NCI-H526 treated with DMSO at 0.1 percent for 48 hours (cell line): ENCODE measurements around the gene EGLN1.

ENCODE experiments used
- DNase-seq: peaks from one replicate; lab custom pipeline; 2025; lab: John Stamatoyannopoulos, UW

EGLN1 gene

GRCh38 chr1:231420959-231421545 lies 1.0 kb downstream of the EGLN1 start:
- peak; percentile 39 for DNase-seq

DNA sequence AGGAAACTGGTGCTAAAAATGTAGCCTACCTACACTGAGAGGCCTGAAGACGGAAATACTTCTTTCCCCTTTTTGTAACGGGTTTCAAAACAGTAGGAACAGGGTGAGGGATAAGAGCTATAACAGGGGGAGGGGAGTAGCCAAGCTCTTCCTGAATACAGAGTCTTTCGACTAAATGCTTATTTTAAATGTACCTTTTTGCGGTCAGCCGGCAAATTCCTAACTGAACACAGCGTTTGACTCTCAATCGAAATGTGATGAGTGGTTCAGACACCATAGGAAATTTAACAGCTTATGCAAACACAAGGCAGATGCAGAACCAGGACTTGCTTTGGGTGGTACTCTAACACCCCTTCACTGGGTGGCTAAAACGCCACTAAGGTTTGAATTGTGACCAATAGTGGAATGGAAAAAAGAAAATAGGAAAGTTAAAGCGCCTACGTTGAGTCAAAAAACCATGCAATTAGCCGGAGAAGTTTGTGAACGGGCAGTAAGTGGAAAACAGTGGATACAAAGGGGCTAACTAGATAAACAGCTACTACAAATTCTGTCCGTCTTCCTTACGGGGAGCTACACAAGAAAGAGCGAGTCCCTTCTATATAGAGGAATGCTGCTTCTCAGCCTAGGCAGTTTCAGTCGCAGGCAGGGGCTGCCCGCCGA lies 1.7 kb downstream of the EGLN1 start:
- peak; percentile 34 for DNase-seq

DNA sequence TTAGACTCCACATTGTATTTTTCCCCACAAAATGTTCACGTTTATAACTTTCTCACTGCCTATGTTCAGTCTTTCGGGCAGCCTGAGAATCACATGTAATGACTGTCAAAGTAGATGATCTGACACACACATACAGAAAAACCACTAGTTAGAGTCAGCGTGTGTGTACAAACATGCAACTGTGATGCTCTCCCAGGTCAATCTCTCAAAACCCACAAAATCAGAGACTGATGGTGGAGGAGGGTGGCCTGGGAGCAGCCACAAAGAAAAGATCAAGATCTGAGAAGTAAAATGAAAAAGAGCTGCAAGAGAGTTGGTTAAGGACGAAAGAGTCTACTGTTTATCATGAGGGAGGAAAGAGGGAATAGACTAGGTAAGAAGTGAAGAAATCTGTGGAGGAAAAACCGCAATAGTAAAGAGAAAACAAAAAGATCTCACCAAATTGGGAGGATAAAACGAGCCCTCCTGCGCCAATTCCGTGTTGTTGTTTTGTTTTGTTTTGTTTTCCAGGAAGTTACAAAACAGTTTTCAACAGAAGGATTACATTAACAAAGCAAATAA lies 2.3 kb downstream of the EGLN1 start:
- no peak for DNase-seq

- DNase-seq = no peak
These were observed 2.9 kb downstream of the EGLN1 start for GRCh38 chr1:231419147-231419546.

- DNase-seq = no peak
These were observed 3.4 kb downstream of the EGLN1 start for GRCh38 chr1:231418741-231419107.

- DNase-seq = no peak
These were observed 3.9 kb downstream of the EGLN1 start for GRCh38 chr1:231418101-231418740.

DNA sequence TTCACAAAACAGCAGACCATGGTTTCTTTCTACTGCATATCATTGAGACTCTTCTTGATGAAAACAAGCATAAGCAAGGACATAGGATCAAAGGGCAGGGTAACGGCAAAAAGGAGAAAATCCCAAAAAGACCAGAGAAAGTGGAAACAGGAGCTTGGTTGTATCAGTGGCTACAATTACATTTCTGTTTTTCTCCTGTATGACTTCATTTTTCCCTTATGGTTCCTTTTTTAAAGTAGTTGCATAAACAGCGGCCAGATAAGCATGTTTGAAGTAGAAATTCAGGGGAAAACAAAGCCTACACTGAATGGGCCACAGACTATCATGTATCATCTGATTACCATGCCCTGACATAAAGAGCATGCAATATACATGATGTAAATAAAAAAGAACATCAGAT lies 4.6 kb downstream of the EGLN1 start:
- no peak for DNase-seq

DNA sequence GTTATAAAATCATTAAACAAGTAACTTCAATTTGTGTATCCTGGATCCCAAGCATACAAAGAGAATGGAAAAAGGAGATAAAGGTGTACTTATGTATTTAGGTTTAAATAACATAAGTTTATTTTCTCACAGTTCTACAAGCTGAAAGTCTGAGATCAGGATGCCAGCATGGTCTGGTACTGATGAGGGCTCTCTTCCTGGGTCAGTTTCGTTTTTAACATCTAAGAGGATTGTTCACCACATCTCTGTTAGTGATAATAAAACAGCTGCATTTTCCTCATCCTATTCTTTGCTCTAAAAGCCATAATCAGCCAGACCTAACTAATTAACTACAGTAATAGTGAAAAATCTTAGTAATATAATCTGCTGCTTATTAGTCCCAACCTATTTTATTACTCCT lies 5.2 kb downstream of the EGLN1 start:
- no peak for DNase-seq

- DNase-seq = no peak
These were observed 7.0 kb downstream of the EGLN1 start for GRCh38 chr1:231415018-231415583.

- DNase-seq = no peak
These were observed 7.6 kb downstream of the EGLN1 start for GRCh38 chr1:231414260-231415016.

DNA sequence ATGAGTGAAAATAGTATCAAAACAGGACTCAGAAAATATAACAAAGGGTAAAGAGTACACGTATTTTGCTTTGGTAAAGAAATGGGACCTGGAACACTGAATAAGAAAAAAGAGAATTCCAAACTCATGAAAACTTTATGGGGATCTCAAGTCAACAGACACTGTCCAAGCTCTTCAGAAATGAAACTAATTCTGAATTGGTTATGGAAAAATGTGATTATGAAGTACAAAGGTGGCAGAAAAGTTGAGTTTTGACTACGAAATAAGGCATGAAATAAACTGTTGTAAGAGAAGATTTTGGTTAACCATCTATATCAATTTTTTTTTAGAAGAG lies 8.4 kb downstream of the EGLN1 start:
- DNase-seq = no peak

GRCh38 chr1:231411036-231411531 lies 11.0 kb downstream of the EGLN1 start:
- no peak for DNase-seq

DNA sequence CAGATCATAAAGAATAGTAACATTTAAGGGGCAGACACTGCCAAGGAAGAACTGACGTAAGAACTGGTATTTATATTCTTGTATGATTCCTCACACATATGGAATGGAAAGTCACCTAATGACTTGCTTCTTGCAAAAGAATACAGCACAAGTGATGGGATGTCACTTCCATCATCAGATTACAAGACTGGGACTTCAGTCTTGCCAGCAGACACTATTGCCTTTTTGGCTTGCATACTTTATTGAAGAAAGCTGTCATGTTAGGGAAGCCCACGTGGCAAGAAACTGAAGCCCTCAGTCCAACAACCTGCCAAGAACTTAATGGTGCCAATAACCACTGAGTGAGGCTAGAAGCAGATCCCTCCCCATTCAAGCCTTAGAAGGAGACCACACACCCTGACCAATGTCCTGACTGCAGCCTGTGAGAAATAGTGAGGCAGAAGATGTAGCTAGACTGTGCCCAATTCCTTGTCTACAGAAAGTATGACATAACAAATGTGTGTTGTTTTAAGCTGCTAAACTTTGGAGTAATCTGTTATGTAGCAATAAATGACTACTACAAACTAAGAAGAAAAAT lies 12.0 kb downstream of the EGLN1 start:
- DNase-seq = no peak

- no peak for DNase-seq
These were observed 13.5 kb downstream of the EGLN1 start for GRCh38 chr1:231408528-231409094.

- no peak for DNase-seq
These were observed 14.3 kb downstream of the EGLN1 start for GRCh38 chr1:231407547-231408396.

GRCh38 chr1:231407049-231407448 lies 15.0 kb downstream of the EGLN1 start:
- no peak for DNase-seq

GRCh38 chr1:231404318-231404717 lies 17.8 kb downstream of the EGLN1 start:
- DNase-seq = no peak

- no peak for DNase-seq
These were observed 20.6 kb downstream of the EGLN1 start for GRCh38 chr1:231401478-231401877.

- no peak for DNase-seq
These were observed 24.0 kb downstream of the EGLN1 start for GRCh38 chr1:231397886-231398671.

DNA sequence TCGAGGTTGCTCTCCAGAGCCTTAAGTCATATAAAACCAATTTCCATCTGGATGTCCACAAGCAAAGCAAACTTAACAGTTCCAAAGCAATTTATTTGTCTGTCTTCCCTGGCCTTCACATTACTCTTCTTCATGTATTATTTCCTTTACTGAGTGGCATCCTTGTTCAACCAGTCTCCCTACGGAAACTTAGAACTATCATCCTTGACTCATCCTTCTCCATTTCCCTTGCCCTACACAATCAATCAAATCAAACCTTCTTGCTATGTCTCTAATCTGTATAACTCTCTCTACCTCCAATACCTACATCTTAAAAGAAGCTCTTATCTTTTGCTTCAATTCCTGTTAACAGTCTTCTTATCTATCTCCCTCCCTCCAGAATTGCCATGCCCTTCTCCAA lies 25.4 kb downstream of the EGLN1 start:
- DNase-seq = no peak
